ENCODE data around the gene NFE2L3.
"Not testable (repeated sequence)": the region's sequence is repeated elsewhere in the genome, so short reads cannot be mapped to it uniquely, and the experiment has no call there.

NFE2L3 gene

GRCh38 chr7:26147646-26148306, 4.2 kb upstream of the NFE2L3 start:
- not testable (repeated sequence) for DNase-seq

GRCh38 chr7:26148307-26148700, 3.7 kb upstream of the NFE2L3 start:
- DNase-seq = not testable (repeated sequence)

GRCh38 chr7:26149391-26149977, 2.5 kb upstream of the NFE2L3 start:
- DNase-seq = no peak

GRCh38 chr7:26151096-26151495, 902 bp upstream of the NFE2L3 start:
- peak; percentile 5 for DNase-seq

- DNase-seq = no peak
These were observed 397 bp upstream of the NFE2L3 start for GRCh38 chr7:26151650-26151952.

GRCh38 chr7:26152782-26153240, 813 bp downstream of the NFE2L3 start:
- DNase-seq = not testable (repeated sequence)

GRCh38 chr7:26153241-26153822, 1.3 kb downstream of the NFE2L3 start:
- no peak for DNase-seq

- no peak for DNase-seq
These were observed 2.1 kb downstream of the NFE2L3 start for GRCh38 chr7:26153823-26154783.

- DNase-seq = no peak
These were observed 3.8 kb downstream of the NFE2L3 start for GRCh38 chr7:26155531-26156375.

- no peak for DNase-seq
These were observed 4.7 kb downstream of the NFE2L3 start for GRCh38 chr7:26156451-26157420.

GRCh38 chr7:26157520-26158105, 5.6 kb downstream of the NFE2L3 start:
- no peak for DNase-seq

GRCh38 chr7:26159243-26159642, 7.2 kb downstream of the NFE2L3 start:
- no peak for DNase-seq

- no peak for DNase-seq
These were observed 8.9 kb downstream of the NFE2L3 start for GRCh38 chr7:26160896-26161295.

- no peak for DNase-seq
These were observed 10.4 kb downstream of the NFE2L3 start for GRCh38 chr7:26162431-26162830.

- not testable (repeated sequence) for DNase-seq
These were observed 11.8 kb downstream of the NFE2L3 start for GRCh38 chr7:26163804-26164203.

GRCh38 chr7:26165950-26166683, 14.1 kb downstream of the NFE2L3 start:
- DNase-seq = no peak

GRCh38 chr7:26166684-26167266, 14.8 kb downstream of the NFE2L3 start:
- no peak for DNase-seq

- DNase-seq = no peak
These were observed 15.4 kb downstream of the NFE2L3 start for GRCh38 chr7:26167303-26167934.

- no peak for DNase-seq
These were observed 16.5 kb downstream of the NFE2L3 start for GRCh38 chr7:26168458-26169023.
